K562 (cell line): ENCODE measurements around the gene MRTFB. TPM values are rescaled to one million over a fixed set of nuclear protein-coding genes. Genes with fewer than 3 reads are reported as not detected.

Experiments
- CC2D1A ChIP-seq: fragments of 450-650 bp; IDR thresholded peaks from 2 replicates; pipeline ENCODE4 v1.6.1; 2017; ENCODE audit warnings: mild to moderate bottlenecking
- CTBP1 ChIP-seq: fragments of 450-650 bp; IDR thresholded peaks from 2 replicates; pipeline ENCODE4 v1.6.1; 2016; ENCODE audit warnings: borderline replicate concordance
- CTCF ChIP-seq, 3 experiments: IDR thresholded peaks in 2 of 3; conservative IDR thresholded peaks in 1 of 3; 2 replicates each; pipeline ENCODE4 v1.5.1; 2011 to 2012; ENCODE audit warnings: low read length in 3 of 3, mild to moderate bottlenecking in 3 of 3, control low read depth in 2 of 3, improper control_type of control experiment in 1 of 3, inconsistent platforms in 1 of 3, low read depth in 1 of 3, mixed read lengths in 1 of 3, moderate library complexity in 1 of 3; ENCODE audit not compliant: insufficient read depth in 2 of 3
- DDX20 ChIP-seq: fragments of 450-650 bp; IDR thresholded peaks from 2 replicates; pipeline ENCODE4 v1.6.1; 2016; ENCODE audit warnings: missing genetic modification characterization, low read depth, mild to moderate bottlenecking, missing compliant biosample characterization, moderate library complexity
- DPF2 ChIP-seq: fragments of 450-650 bp; IDR thresholded peaks from 2 replicates; pipeline ENCODE4 v1.6.1; 2016
- ELF1 ChIP-seq: fragments of 200-800 bp; sonication (Bioruptor generic); IDR thresholded peaks from 2 replicates; pipeline ENCODE4 v1.6.1; 2016; ENCODE audit warnings: missing genetic modification characterization, missing compliant biosample characterization
- MXI1 ChIP-seq: IDR thresholded peaks from 2 replicates; pipeline ENCODE4 v1.6.1; 2011; ENCODE audit warnings: low read depth, mild to moderate bottlenecking, improper control_type of control experiment, low read length
- NBN ChIP-seq: fragments of 450-650 bp; IDR thresholded peaks from 2 replicates; pipeline ENCODE4 v1.6.1; 2016; ENCODE audit warnings: low read depth, mild to moderate bottlenecking
- PHB ChIP-seq: fragments of 250-450 bp; sonication (Bioruptor Pico); IDR thresholded peaks from 2 replicates; pipeline ENCODE4 v1.5.0; 2021
- PHF21A ChIP-seq: fragments of 450-650 bp; IDR thresholded peaks from 2 replicates; pipeline ENCODE4 v1.6.1; 2017; ENCODE audit warnings: low read depth, borderline replicate concordance
- PKNOX1 ChIP-seq: fragments of 450-650 bp; IDR thresholded peaks from 2 replicates; pipeline ENCODE4 v1.6.1; 2016
- PRDM10 ChIP-seq: fragments of 450-650 bp; IDR thresholded peaks from 2 replicates; pipeline ENCODE4 v1.6.1; 2018; ENCODE audit not compliant: partially characterized antibody
- PREB ChIP-seq: sonication (generic); formaldehyde crosslinking; IDR thresholded peaks from 2 replicates; pipeline ENCODE4 v1.8.1; 2023; ENCODE audit warnings: mild to moderate bottlenecking, missing genetic modification reagents
- RAD21 ChIP-seq, 2 experiments: fragments of 250-450 bp in 1 of 2; fragments of 450-650 bp in 1 of 2; sonication (Bioruptor Pico) in 1 of 2; formaldehyde crosslinking in 1 of 2; IDR thresholded peaks in 1 of 2; conservative IDR thresholded peaks in 1 of 2; 2 replicates each; pipeline versions ENCODE4 v1.4.0 to v1.8.0; 2020 to 2022; ENCODE audit warnings: mild to moderate bottlenecking in 2 of 2, moderate library complexity in 1 of 2
- SMARCA5 ChIP-seq: fragments of 450-650 bp; IDR thresholded peaks from 2 replicates; pipeline ENCODE4 v1.6.1; 2016
- XRCC5 ChIP-seq: fragments of 200-400 bp; formaldehyde crosslinking; IDR thresholded peaks from 2 replicates; pipeline ENCODE4 v1.6.1; 2017; ENCODE audit warnings: low read depth, mild to moderate bottlenecking, low read length
- ZBTB9 ChIP-seq: fragments of 450-650 bp; formaldehyde crosslinking; IDR thresholded peaks from 2 replicates; pipeline ENCODE4 v1.4.0; 2020; ENCODE audit warnings: mild to moderate bottlenecking, moderate library complexity
- ZNF121 ChIP-seq: sonication (generic); formaldehyde crosslinking; conservative IDR thresholded peaks from 2 replicates; pipeline ENCODE4 v1.8.0; 2022; ENCODE audit warnings: missing genetic modification reagents
- ZNF384 ChIP-seq: IDR thresholded peaks from 2 replicates; pipeline ENCODE4 v1.6.1; 2012; ENCODE audit warnings: low read depth, low read length, improper control_type of control experiment
- polyA plus RNA-seq, 8 experiments: library from polyadenylated mRNA; depleted of rRNA in 4 of 8; stranded (reverse) in 5 of 8; unstranded in 3 of 8; fragments of >200 nt; fragmentation: Nextera tagmentation in 2 of 8; fragmentation: Illumina TruSeq in 1 of 8; extraction: Ambion mirVana in 2 of 8; extraction: Trizol in 1 of 8; gene quantifications; 2 replicates each; pipeline versions ENCODE4 v1.2.1 to v1.2.3, GENCODE V29; 2011 to 2014; ENCODE audit warnings: inconsistent platforms in 1 of 8, missing spikeins in 1 of 8
- total RNA-seq, 7 experiments: library from RNA; depleted of rRNA in 6 of 7; stranded (reverse); fragments of >200 nt in 6 of 7; fragmentation: Illumina TruSeq in 2 of 7; extraction: Trizol in 2 of 7; gene quantifications; 2 replicates each; pipeline versions ENCODE4 v1.2.1 to v1.2.3, GENCODE V29; 2011 to 2021; ENCODE audit warnings: low replicate concordance in 1 of 7

Gene MRTFB
- total and polyA plus RNA-seq, 9 of the 15 experiments (the other 6 are each of a cell fraction or from before 2014, with no cell fraction given): 2.2 to 12.7 (median 7.0) TPM

GRCh38 chr16:14284930-14285512 lies 213.9 kb downstream of the MRTFB start (continued):
- TF ChIP-seq ZBTB9 (no peak), ZNF384 (peak; percentile 13; the same call in 1 of the 2 replicates), NBN (0 out of 2 replicates have a peak, but pooled peaks have one; percentile 45), PREB (CRISPR knock-in tag) (peak; percentile 93; the same call in 1 of the 2 replicates), DPF2 (no peak), CTCF (IDR thresholded peaks at IDR 0.05 in 2 of 3, conservative IDR thresholded peaks at IDR 0.05 in 1 of 3; ENCODE audit: insufficient read depth in 2 of 3, low read depth in 1 of 3, low read length in 3 of 3) (peak; percentile 44 to 58 (median 57)), SMARCA5 (0 out of 2 replicates have a peak, but pooled peaks have one; percentile 39), PHB (CRISPR knock-in tag) (0 out of 2 replicates have a peak, but pooled peaks have one; percentile 43), PKNOX1 (peak; percentile 28; the same call in 1 of the 2 replicates), CTBP1 (no peak), ELF1 (tag) (0 out of 2 replicates have a peak, but pooled peaks have one; percentile 34), XRCC5 (0 out of 2 replicates have a peak, but pooled peaks have one; percentile 13), DDX20 (no peak), ZNF121 (CRISPR knock-in tag) (no peak), PHF21A (0 out of 2 replicates have a peak, but pooled peaks have one; percentile 30), CC2D1A (peak; percentile 58; the same call in 1 of the 2 replicates), RAD21 (CRISPR knock-in tag; conservative IDR thresholded peaks at IDR 0.05 in 1 of 2, IDR thresholded peaks at IDR 0.05 in 1 of 2) (peak; percentile 43 to 58), MXI1 (no peak), PRDM10 (peak; percentile 23)
